HG03039 (cell line): ENCODE results near the gene CLEC1B.
"Not testable (repeated sequence)": the region's sequence is repeated elsewhere in the genome, so short reads cannot be mapped to it uniquely, and the experiment has no call there.

ENCODE experiments used
- ATAC-seq: cut with Tn5 transposase; IDR thresholded peaks from one replicate; pipeline ENCODE4 v1.9.1; 2021; ENCODE audit warnings: mild to moderate bottlenecking, moderate library complexity; ENCODE audit not compliant: unreplicated experiment

The CLEC1B gene

GRCh38 chr12:9975614-9976013 is 23.3 kb downstream of the CLEC1B start:
- ATAC-seq = no peak

GRCh38 chr12:9974731-9975130 is 24.2 kb downstream of the CLEC1B start:
- not testable (repeated sequence) for ATAC-seq

- ATAC-seq = no peak
Measured at GRCh38 chr12:9973949-9974348, 25.0 kb downstream of the CLEC1B start.

- no peak for ATAC-seq
Measured at GRCh38 chr12:9971181-9971580, 27.7 kb downstream of the CLEC1B start, which contains the start of gene CLEC12A. TSS of gene CLEC12A (plus strand) at chr12:9971409. CDS start at chr12:9971597, 188 bp downstream.

- no peak for ATAC-seq
Measured at GRCh38 chr12:9969673-9970072, 29.2 kb downstream of the CLEC1B start.

GRCh38 chr12:9961901-9962300 is 37.0 kb downstream of the CLEC1B start:
- no peak for ATAC-seq

- no peak for ATAC-seq
Measured at GRCh38 chr12:9961106-9961505, 37.8 kb downstream of the CLEC1B start.

GRCh38 chr12:9960590-9960989 is 38.3 kb downstream of the CLEC1B start:
- ATAC-seq = no peak

GRCh38 chr12:9957834-9958233 is 41.1 kb downstream of the CLEC1B start:
- no peak for ATAC-seq

GRCh38 chr12:9952954-9953729 is 45.8 kb downstream of the CLEC1B start:
- ATAC-seq = not testable (repeated sequence)

- ATAC-seq = no peak
Measured at GRCh38 chr12:9951026-9951675, 47.8 kb downstream of the CLEC1B start.

GRCh38 chr12:9948606-9949296 is 50.2 kb downstream of the CLEC1B start:
- peak; percentile 95 for ATAC-seq

- ATAC-seq = no peak
Measured at GRCh38 chr12:9947674-9948073, 51.2 kb downstream of the CLEC1B start.

GRCh38 chr12:9944391-9944790 is 54.5 kb downstream of the CLEC1B start:
- ATAC-seq = no peak

- no peak for ATAC-seq
Measured at GRCh38 chr12:9943240-9943639, 55.7 kb downstream of the CLEC1B start.
